Ascending aorta (tissue), 2 donors: ENCODE measurements around the gene PLK3. TPM values are rescaled to one million over a fixed set of nuclear protein-coding genes. Genes with fewer than 3 reads are reported as not detected.
"Not testable (repeated sequence)": the region's sequence is repeated elsewhere in the genome, so short reads cannot be mapped to it uniquely, and the experiment has no call there.

ENCODE experiments used
- DNase-seq, 2 donors: peaks; one replicate each; pipeline ENCODE4 v3.0.0-alpha.2; 2019; ENCODE audit warnings: low spot score in 2 of 2
- H3K27ac ChIP-seq, 2 donors: fragments of 200-600 bp; sonication (generic); one replicate each; pipeline ENCODE4 v1.5.1; 2016 to 2017; ENCODE audit warnings: mild to moderate bottlenecking in 1 of 2
- H3K27me3 ChIP-seq: fragments of 200-600 bp; sonication (generic); one replicate; pipeline ENCODE4 v1.5.1; 2017
- H3K36me3 ChIP-seq, 2 donors: fragments of 200-600 bp; sonication (generic); one replicate each; pipeline ENCODE4 v1.5.1; 2016
- H3K4me1 ChIP-seq, 2 donors: fragments of 200-600 bp; sonication (generic); one replicate each; pipeline ENCODE4 v1.5.1; 2016 to 2017; ENCODE audit warnings: mild to moderate bottlenecking in 1 of 2
- H3K4me3 ChIP-seq, 2 donors: fragments of 200-600 bp; sonication (generic); one replicate each; pipeline ENCODE4 v1.5.1; 2016 to 2017; ENCODE audit warnings: mild to moderate bottlenecking in 1 of 2
- H3K9me3 ChIP-seq, 2 donors: fragments of 200-600 bp; sonication (generic); one replicate each; pipeline ENCODE4 v1.5.1; 2016
- intact Hi-C: fragments of 100-400 bp; cut with DNase I; formaldehyde crosslinking; loops from one replicate; pipeline ENCODE4 v1.15.1; 2023
- total RNA-seq: library from RNA; depleted of rRNA; stranded (reverse); fragments of >200 nt; gene quantifications from one replicate; pipeline ENCODE4 v1.1.0, GENCODE V29; 2016
- TF ChIP-seq, protein P1 (sequence below), 3 experiments: fragments of 200-600 bp in 2 of 3; fragments of 450-650 bp in 1 of 3; sonication (generic) in 2 of 3; IDR thresholded peaks; one replicate each; pipeline ENCODE4 v1.5.1; 2016 to 2019; ENCODE audit warnings: antibody characterized with exemption in 3 of 3, mild to moderate bottlenecking in 1 of 3, moderate library complexity in 1 of 3

PLK3 gene
- total RNA-seq = 107 TPM

GRCh38 chr1:44799770-44800584, at the start of gene PLK3:
TSS of gene PLK3 (plus strand) at chr1:44800377. CDS start at chr1:44800464, 87 bp downstream.
- H3K9me3 ChIP-seq = no peaks in the 10 kb centered on the region
- H3K4me3 ChIP-seq = peak within 1 kb of the TSS; percentile 85 to 91
- peaks cover 18 to 32% of the 10 kb centered on the region in 2 donors for H3K4me1 ChIP-seq
- intact Hi-C loops = loop anchor here (2.0 to 10.0 kb wide), 8 partner anchors 19 to 695 kb away; partner anchors contain the start of genes EIF2B3, RNU5D-1, RPS8 and TESK2
- TF ChIP-seq, protein P1, sequence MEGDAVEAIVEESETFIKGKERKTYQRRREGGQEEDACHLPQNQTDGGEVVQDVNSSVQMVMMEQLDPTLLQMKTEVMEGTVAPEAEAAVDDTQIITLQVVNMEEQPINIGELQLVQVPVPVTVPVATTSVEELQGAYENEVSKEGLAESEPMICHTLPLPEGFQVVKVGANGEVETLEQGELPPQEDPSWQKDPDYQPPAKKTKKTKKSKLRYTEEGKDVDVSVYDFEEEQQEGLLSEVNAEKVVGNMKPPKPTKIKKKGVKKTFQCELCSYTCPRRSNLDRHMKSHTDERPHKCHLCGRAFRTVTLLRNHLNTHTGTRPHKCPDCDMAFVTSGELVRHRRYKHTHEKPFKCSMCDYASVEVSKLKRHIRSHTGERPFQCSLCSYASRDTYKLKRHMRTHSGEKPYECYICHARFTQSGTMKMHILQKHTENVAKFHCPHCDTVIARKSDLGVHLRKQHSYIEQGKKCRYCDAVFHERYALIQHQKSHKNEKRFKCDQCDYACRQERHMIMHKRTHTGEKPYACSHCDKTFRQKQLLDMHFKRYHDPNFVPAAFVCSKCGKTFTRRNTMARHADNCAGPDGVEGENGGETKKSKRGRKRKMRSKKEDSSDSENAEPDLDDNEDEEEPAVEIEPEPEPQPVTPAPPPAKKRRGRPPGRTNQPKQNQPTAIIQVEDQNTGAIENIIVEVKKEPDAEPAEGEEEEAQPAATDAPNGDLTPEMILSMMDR (IDR thresholded peaks at IDR 0.05) = peak; percentile 92 to 95 (median 94)
- no peaks in the 10 kb centered on the region for H3K27me3 ChIP-seq
- H3K27ac ChIP-seq = peak within 1 kb of the TSS; percentile 96 to 99
- DNase-seq = peak; percentile 94 to 99
- peaks cover 23 to 33% of the 10 kb centered on the region in 2 donors for H3K36me3 ChIP-seq

DNA sequence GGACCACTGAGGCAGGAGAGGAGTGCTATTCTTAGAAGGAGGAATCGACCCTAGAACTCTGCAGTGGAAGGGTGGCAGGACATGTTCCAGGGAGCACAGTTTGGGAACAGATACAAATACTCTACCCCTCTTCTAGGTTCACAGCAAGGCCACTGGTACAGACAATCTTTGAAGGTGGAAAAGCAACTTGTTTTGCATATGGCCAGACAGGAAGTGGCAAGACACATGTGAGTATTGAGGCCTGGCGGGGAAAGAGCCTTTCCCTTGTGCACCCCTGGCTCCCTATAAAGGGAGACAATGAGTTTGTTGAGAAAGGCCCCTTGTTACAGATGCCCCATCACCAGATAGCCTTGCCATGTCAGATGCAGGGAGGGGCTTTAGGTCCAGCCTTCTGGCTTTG, 42.8 kb upstream of the PLK3 start:
- no peak for DNase-seq
- intact Hi-C loops = no loop called here
- Histone ChIP-seq H3K27ac (no peak overlapping the region), H3K27me3 (no peaks in the 10 kb centered on the region), H3K9me3 (no peaks in the 10 kb centered on the region), H3K4me1 (no peaks in the 10 kb centered on the region), H3K4me3 (no peak overlapping the region), H3K36me3 (peaks cover 0 to 20% of the 10 kb centered on the region in 2 donors)
- TF ChIP-seq, protein P1 (IDR thresholded peaks at IDR 0.05) = no peak

DNA sequence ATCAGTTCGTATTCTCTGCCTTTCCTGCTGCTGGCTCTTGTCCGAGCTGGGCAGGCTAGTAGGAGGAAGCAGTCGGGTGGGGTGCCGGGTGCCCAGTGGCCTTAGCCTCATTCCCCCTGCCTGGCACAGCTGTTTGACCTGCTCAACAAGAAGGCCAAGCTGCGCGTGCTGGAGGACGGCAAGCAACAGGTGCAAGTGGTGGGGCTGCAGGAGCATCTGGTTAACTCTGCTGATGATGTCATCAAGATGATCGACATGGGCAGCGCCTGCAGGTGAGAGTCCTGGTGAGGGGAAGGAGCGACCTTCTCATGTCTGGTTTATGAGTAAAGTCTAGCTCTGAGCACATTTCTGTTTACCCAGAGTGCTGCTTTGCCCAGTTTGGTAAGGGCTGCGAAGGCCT, 41.1 kb upstream of the PLK3 start:
- no peak for DNase-seq
- Histone ChIP-seq H3K27me3 (no peaks in the 10 kb centered on the region), H3K4me3 (no peak overlapping the region), H3K36me3 (peaks cover 0 to 23% of the 10 kb centered on the region in 2 donors), H3K27ac (no peak overlapping the region), H3K4me1 (no peaks in the 10 kb centered on the region), H3K9me3 (no peaks in the 10 kb centered on the region)
- intact Hi-C loops = no loop called here
- TF ChIP-seq, protein P1 (IDR thresholded peaks at IDR 0.05) = no peak

DNA sequence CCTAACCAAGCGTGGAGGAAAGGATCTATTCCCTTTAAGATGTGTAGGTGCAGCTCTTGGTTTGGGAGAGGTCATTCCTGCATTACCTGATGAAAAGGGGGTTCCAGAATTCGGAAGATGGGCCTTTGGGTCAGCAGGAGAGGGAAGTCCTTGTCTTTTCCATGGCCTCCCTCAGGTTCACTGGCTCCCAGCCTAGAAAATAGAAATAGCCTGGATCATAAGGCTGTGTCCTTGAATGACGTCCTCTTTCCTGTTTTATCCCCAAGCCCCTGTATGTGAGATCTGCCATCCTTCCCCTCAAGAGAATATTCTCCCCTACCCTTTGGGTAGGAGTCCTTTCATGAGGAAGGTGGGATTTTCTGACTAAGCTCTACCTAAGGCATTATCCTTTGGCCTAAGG, 39.3 kb upstream of the PLK3 start:
- H3K27ac ChIP-seq = no peak overlapping the region
- no peaks in the 10 kb centered on the region for H3K27me3 ChIP-seq
- intact Hi-C loops = no loop called here
- TF ChIP-seq, protein P1 (IDR thresholded peaks at IDR 0.05) = no peak
- H3K4me3 ChIP-seq = no peak overlapping the region
- H3K36me3 ChIP-seq = peaks cover 0 to 23% of the 10 kb centered on the region in 2 donors
- H3K4me1 ChIP-seq = no peaks in the 10 kb centered on the region
- DNase-seq = no peak
- H3K9me3 ChIP-seq = no peaks in the 10 kb centered on the region

GRCh38 chr1:44766421-44766820, 33.8 kb upstream of the PLK3 start:
- intact Hi-C loops, H3K27ac ChIP-seq: not testable (repeated sequence)
- H3K36me3 ChIP-seq = peaks cover 0 to 13% of the 10 kb centered on the region in 2 donors

More at GRCh38 chr1:44766421-44766820, 33.8 kb upstream of the PLK3 start:
- DNase-seq, H3K9me3 ChIP-seq, H3K4me1 ChIP-seq, H3K4me3 ChIP-seq, H3K27me3 ChIP-seq: not testable (repeated sequence)
